Measurements from ENCODE around the gene TMEM37.
"Not testable (repeated sequence)": the region's sequence is repeated elsewhere in the genome, so short reads cannot be mapped to it uniquely, and the experiment has no call there.

TMEM37 gene

DNA sequence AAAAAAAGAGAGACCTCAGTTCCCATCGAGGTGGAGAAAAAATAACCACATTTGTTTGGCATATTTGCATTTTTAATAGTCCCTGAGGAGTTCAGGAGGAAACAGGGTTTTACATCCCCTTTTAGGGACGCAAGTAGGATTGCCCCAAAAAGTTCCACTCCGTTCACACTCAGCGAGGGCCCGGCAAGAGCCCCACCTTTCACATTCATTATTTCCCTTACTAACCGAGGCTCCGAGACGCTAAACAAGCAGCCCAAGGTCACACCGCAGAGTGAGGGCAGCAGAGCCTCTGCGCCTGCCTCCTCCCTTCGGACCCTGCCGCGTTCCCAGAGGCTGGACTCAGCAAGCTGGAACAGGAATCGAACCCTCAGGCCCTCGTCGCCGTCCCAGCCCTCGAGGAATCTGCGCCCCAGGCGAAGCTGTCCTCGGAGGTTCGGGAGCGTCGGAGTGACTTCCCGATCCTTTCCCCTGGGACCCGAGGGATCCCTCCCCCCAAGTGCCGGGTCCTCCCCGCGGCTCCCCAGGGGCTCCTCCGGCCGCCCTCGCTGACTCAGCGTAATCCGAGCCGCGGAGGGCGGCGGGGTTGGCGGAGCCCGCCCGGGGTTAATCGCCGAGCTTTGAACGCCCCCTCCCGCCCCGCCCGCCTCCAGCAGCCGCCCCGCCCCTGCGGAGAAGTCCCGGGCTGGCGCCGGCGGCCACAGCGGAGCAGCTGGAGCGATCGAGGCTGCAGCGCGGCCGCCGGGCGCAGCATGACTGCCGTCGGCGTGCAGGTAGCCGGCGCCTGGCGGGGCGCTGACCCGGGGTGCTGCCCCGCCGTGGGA lies at the start of gene TMEM37:
TMEM37 (plus strand) TSS at position 700 of the 821 bp plus-strand sequence; CDS start at position 750, 50 bp downstream.
- no peak for DNase-seq (ENCODE audit: low read depth in 2 of 2)

DNA sequence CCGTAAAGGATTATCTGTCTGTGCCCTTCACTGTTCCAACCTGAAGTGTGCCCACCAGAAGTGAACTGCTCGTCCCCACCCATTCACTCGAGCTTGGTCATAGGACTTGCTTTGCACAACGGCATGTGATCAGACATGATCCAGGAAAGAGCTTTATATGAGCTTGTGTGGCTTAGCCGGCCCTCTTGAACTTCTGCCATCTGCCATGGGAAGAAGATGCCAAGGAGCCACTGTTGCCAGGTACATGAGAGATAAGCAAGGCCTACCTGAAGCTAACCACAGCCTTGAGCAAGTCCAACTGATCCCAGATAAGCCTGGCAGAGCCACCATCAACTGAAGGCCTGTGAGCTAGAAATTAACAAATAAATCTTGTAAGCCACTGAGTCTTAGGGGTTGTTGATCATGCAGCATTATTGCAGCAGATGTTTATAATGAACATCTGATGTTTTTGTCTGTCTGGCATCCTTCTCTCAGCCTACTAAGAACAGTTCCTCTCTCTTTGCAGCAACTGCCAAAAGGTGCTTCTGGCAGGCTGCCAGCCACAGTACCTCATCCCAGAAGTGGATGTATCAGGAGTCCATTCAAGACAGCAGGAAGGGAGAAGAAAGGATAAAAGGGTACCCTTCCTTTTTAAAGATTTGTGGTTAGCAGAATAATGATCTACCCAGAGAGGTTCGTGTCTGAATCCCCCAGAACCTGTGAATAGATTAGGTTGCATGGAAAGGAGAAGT lies 48.1 kb upstream of the TMEM37 start:
- no peak for DNase-seq (ENCODE audit: low read depth in 2 of 2)

GRCh38 chr2:119384971-119385370 lies 46.7 kb upstream of the TMEM37 start:
- no peak for DNase-seq (ENCODE audit: low read depth in 2 of 2)

- DNase-seq (ENCODE audit: low read depth in 2 of 2): no peak
These were observed 46.2 kb upstream of the TMEM37 start for GRCh38 chr2:119385466-119385865.

DNA sequence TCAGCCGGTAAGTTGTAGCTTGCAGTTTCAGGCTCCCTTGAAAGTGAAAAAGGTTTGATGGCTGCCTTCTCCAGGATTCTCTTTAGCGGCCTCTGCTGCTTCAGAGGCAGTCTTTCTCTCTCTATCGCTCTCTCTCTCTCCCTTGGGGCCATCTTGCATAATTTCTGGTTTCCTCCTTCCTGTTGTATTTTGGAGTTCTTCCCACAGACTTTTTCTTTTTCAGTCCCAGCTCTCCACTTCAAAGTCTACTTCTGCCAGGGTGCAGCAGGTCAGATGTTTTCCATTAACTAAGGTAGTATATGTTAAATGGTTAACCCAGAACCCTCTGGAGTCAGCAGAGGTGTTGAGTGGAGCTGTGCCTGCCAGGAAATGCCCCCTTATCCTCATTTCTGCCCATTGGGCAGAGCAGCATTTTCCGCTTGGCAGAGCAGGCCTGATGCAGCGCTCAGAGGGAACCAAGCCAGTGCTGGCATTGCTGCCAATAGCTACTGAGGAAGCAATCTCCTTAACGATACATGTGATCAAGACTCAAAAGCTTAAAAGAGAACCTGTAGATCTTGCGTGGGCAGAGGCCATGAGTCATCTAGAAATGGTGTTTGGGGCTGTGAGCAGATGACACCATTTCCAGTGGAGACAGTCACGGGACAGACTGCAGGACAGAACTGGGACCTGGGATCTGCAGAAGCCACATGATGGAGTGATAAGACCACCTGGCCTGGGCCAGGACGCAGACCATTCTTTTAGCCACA lies 44.1 kb upstream of the TMEM37 start:
- DNase-seq (ENCODE audit: low read depth in 2 of 2): no peak

DNA sequence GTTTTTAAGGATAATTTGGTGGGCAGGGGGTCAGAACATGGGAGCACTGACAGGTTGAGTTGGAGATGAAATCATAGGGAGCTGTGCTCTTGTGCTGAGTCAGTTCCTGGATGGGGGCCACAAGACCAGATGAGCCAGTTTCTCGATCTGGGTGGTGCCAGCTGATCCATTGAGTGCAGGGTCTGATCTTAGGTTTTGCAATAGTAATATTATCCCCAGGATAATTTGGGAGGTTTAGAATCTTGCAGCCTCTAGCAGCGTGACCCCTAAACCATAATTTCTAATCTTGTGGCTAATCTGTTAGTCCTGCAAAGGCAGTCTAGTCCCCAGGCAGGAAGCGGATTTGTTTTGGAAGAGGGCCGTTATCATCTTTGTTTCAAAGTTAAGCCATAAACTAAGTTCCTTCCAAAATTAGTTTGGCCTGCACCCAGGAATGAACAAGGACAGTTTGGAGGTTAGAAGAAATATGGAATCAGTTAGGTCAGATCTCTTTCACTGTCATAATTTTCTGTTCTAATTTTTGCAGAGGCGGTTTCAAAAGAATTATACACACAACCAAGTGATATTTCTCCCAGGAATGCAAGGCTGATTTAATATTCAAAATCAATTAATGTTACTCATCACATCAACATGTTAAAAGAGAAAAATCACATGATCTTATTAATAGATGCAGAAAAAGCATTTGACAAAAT lies 41.9 kb upstream of the TMEM37 start:
- no peak for DNase-seq (ENCODE audit: low read depth in 2 of 2)

GRCh38 chr2:119393971-119394748 lies 37.5 kb upstream of the TMEM37 start:
- DNase-seq (ENCODE audit: low read depth in 2 of 2): no peak

DNA sequence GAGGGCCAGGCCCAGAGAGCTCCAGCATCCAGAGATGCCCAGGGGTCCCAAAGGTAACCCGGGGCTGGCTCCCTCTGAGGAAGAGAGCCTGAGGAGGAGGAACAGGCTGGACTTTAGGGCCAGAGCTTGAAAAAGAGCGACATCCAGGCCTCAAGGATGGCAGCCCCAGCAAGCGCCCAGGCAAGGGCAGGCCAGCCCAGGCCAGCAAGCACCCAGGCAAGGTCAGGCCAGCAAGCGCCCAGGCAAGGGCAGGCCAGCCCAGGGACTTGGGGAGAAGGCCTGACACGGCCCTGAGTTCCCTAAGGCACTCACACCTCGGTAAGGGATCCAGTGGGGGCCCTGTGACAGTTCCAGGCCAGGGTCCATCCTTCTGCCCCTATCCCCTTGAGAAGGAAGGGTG lies 34.5 kb upstream of the TMEM37 start:
- DNase-seq (ENCODE audit: low read depth in 2 of 2): no peak

GRCh38 chr2:119402106-119402505 lies 29.5 kb upstream of the TMEM37 start:
- no peak for DNase-seq (ENCODE audit: low read depth in 2 of 2)

- no peak for DNase-seq (ENCODE audit: low read depth in 2 of 2)
These were observed 28.8 kb upstream of the TMEM37 start for GRCh38 chr2:119402645-119403560.

GRCh38 chr2:119403618-119404017 lies 28.0 kb upstream of the TMEM37 start:
- not testable (repeated sequence) for DNase-seq (ENCODE audit: low read depth in 2 of 2)

GRCh38 chr2:119405151-119405550 lies 26.5 kb upstream of the TMEM37 start:
- DNase-seq (ENCODE audit: low read depth in 2 of 2): no peak

DNA sequence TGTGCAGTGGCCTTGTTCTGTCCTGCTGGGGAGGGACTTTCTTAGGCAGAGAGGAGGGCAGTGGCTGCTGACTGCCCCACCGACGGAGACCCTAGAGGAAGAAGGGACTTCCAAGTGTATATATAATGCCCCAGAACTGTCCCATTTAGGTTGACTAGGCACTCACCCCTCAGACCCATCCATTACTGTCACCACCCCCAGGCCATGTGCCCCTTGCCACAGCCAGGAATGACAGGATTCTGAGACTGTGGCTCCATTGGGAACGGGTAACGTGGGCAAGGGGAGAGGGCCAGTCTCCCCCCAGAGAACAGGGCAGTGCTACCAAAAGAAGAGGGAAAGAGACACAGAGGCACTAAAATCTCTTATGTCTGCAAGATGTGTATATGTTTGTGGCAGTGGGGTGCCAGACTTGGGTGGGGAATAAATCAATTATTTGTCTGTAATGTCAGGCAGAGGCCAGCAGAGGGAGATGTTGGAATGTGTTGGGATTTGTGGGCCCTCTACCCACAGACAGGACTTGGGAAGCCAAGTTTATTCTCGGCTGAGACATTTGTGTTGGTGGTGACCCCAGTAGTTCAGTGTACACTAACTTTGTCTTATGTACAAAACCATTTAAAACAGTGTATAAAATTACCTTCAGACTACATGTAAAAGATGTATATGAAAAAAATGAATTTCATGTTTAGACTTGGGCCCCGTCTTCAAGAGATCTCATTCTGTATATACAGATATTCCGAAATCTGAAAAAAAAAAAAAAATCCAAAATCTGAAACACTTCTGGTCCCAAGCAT lies 24.0 kb upstream of the TMEM37 start:
- peak in 1 of 2 donors; percentile 9 for DNase-seq (ENCODE audit: low read depth in 2 of 2)

- DNase-seq (ENCODE audit: low read depth in 2 of 2): no peak
These were observed 23.4 kb upstream of the TMEM37 start for GRCh38 chr2:119408221-119408619.

DNA sequence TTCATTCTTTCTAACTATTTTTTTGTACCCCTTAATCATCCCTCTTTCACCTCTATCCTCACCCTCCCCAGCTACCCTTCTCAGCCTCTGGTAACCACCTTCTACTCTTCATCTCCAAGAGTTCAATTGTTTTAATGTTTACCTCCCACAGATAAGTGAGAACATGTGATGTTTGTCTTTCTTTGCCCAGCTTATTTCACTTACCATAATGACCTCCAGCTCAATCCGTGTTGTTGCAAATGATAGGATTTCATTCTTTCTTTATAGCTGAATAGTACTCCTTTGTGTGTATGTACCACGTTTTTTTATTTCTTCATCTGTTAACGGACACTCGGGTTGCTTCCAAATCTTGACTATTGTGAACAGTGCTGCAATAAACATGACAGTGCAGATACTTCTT lies 22.1 kb upstream of the TMEM37 start:
- no peak for DNase-seq (ENCODE audit: low read depth in 2 of 2)

DNA sequence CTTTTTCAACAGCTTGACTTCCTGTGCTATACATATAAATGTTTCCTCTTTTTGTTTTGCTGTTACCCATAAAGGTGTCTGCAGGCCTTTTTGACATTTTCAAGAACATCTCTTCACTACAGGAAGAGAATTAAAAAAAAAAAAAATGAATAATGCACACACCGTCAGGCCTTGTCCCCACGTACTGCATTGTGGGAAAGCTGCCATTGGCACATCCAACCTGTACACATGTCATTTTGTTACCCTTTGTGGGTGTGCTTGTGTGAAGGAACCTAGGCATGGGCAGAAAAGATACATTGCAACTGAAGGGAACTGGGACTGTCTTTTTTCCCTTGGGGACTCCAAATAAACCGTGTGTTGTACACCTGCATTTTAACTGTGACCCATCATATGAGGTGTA lies 16.8 kb upstream of the TMEM37 start:
- no peak for DNase-seq (ENCODE audit: low read depth in 2 of 2)

- DNase-seq (ENCODE audit: low read depth in 2 of 2): no peak
These were observed 16.0 kb upstream of the TMEM37 start for GRCh38 chr2:119415630-119416029.

- no peak for DNase-seq (ENCODE audit: low read depth in 2 of 2)
These were observed 15.2 kb upstream of the TMEM37 start for GRCh38 chr2:119416299-119416923.

DNA sequence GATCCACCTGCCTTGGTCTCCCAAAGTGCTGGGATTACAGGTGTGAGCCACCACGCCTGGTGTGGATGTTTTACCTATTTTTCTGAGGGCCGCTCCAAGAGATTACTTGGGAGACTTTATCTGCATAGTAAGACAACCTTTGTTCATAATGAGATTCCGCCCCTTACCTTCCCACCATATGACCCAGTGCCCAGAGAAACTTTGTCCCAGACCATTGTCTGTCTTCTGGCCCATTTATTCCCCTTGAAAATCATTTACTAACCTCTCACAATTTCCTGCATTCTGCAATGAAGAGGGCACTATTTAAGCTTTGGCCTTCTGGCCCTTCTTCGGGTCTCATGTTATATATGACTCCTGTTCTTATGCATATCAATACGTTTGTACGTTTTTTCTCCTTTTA lies 13.7 kb upstream of the TMEM37 start:
- no peak for DNase-seq (ENCODE audit: low read depth in 2 of 2)

All from stimulated activated CD4-positive, alpha-beta T cell treated with anti-CD3 and anti-CD28 coated beads, Interleukin-1b, Interleukin-23, amount 100 ng/mL, for 4 hours (primary cell).